GM12875 (cell line): ENCODE data around the gene GNAZ.

ENCODE experiments used
- H3K4me3 ChIP-seq: one replicate; pipeline ENCODE4 v1.5.1; 2011; ENCODE audit warnings: low read depth, low read length, control low read depth
- CTCF ChIP-seq: IDR thresholded peaks from 2 replicates; pipeline ENCODE4 v1.5.1; 2011; ENCODE audit warnings: low read depth, mild to moderate bottlenecking, control low read depth, inconsistent platforms, low read length, moderate library complexity, borderline replicate concordance; ENCODE audit not compliant: insufficient read depth

The GNAZ gene

GRCh38 chr22:23089010-23089409, 18.7 kb downstream of the GNAZ start:
- TF ChIP-seq CTCF: no peak
- H3K4me3 ChIP-seq: no peak overlapping the region

- no peak for TF ChIP-seq CTCF
- no peak overlapping the region for H3K4me3 ChIP-seq
These were observed 19.5 kb downstream of the GNAZ start for GRCh38 chr22:23089633-23090456.

- no peak overlapping the region for H3K4me3 ChIP-seq
- TF ChIP-seq CTCF: no peak
These were observed 20.1 kb downstream of the GNAZ start for GRCh38 chr22:23090457-23090835.

GRCh38 chr22:23091760-23092159, 21.4 kb downstream of the GNAZ start:
- no peak overlapping the region for H3K4me3 ChIP-seq

GRCh38 chr22:23092217-23092955, 22.1 kb downstream of the GNAZ start:
- no peak overlapping the region for H3K4me3 ChIP-seq
- TF ChIP-seq CTCF: no peak

More at GRCh38 chr22:23091760-23092159, 21.4 kb downstream of the GNAZ start:
- no peak for TF ChIP-seq CTCF

GRCh38 chr22:23093051-23093788, 22.9 kb downstream of the GNAZ start:
- H3K4me3 ChIP-seq: no peak overlapping the region
- no peak for TF ChIP-seq CTCF
